K562 (cell line): ENCODE results near the gene PRKCSH. TPM values are rescaled to one million over a fixed set of nuclear protein-coding genes. Genes with fewer than 3 reads are reported as not detected.
"Not testable (repeated sequence)": the region's sequence is repeated elsewhere in the genome, so short reads cannot be mapped to it uniquely, and the experiment has no call there.

Source experiments
- ATAC-seq: fragments of 200-7000 bp; cut with Tn5 transposase; 3 replicates; pipeline ENCODE4 v1.9.1; 2020; ENCODE audit warnings: moderate library complexity
- BruUV-seq: library from RNA; stranded (reverse); fragments of 400-500 nt; replicated peaks from 2 replicates; lab custom pipeline; 2021; lab: Mats Ljungman, UMichigan
- CTCF ChIA-PET: fragments of 300-600 bp; formaldehyde crosslinking; extraction: SDS; loops from one replicate; lab custom pipeline; 2021; ENCODE audit warnings: low intra/inter-chr PET ratio; lab: Yijun Ruan, JAX
- POLR2A ChIA-PET: fragments of 300-600, 350-650 bp; sonication (Branson Sonifier 250); formaldehyde crosslinking; extraction: SDS; loops from one replicate; lab custom pipeline; 2021; ENCODE audit warnings: antibody characterized with exemption, inconsistent platforms; lab: Yijun Ruan, JAX
- DNase-seq, 4 experiments: peaks; one replicate each; pipeline versions ENCODE4 v3.0.0 to v3.0.0-alpha.2; 2011 to 2018; ENCODE audit warnings: low spot score in 3 of 4, mixed read lengths in 3 of 4; ENCODE audit errors: extremely low read depth in 1 of 4
- FAIRE-seq: peaks from 2 replicates; lab custom pipeline; 2011; peaks lifted over from hg19 to GRCh38; lab: Jason Lieb, UNC
- H2AFZ ChIP-seq: 2 replicates; pipeline ENCODE4 v1.6.0; 2011; ENCODE audit warnings: low read depth, low read length, control low read depth, inconsistent platforms
- H3K27ac ChIP-seq: fragments of 200-600 bp; 3 replicates; pipeline ENCODE4 v1.8.0; 2011; ENCODE audit warnings: low read depth, mild to moderate bottlenecking, control low read depth, inconsistent platforms, low read length, moderate library complexity, mixed read lengths; ENCODE audit errors: extremely low read depth
- H3K27me3 ChIP-seq, 2 experiments: fragments of 300-600 bp in 1 of 2; 2 replicates in 1 of 2; 3 replicates in 1 of 2; pipeline versions ENCODE4 v1.6.0 to v1.8.0; 2011; ENCODE audit warnings: inconsistent platforms in 2 of 2, low read length in 2 of 2, mild to moderate bottlenecking in 1 of 2, mixed read lengths in 1 of 2, moderate library complexity in 1 of 2; ENCODE audit not compliant: control insufficient read depth in 2 of 2, insufficient read depth in 2 of 2
- H3K36me3 ChIP-seq: fragments of 300-600 bp; 3 replicates; pipeline ENCODE4 v1.8.0; 2011; ENCODE audit warnings: mild to moderate bottlenecking, low read length, inconsistent platforms; ENCODE audit not compliant: control insufficient read depth, insufficient read depth
- H3K4me1 ChIP-seq, 2 experiments: fragments of 200-600 bp in 1 of 2; replicated peaks in 1 of 2; 2 replicates in 1 of 2; 3 replicates in 1 of 2; pipeline versions ENCODE4 v1.5.1 to v1.8.0; 2011; ENCODE audit warnings: inconsistent platforms in 2 of 2, low read length in 2 of 2, mild to moderate bottlenecking in 1 of 2, mixed read lengths in 1 of 2, moderate library complexity in 1 of 2; ENCODE audit not compliant: control insufficient read depth in 2 of 2, insufficient read depth in 2 of 2
- H3K4me2 ChIP-seq: 2 replicates; pipeline ENCODE4 v1.6.1; 2011; ENCODE audit warnings: low read length, control low read depth, inconsistent platforms, mixed read lengths; ENCODE audit not compliant: insufficient read depth
- H3K4me3 ChIP-seq: fragments of 200-600 bp; sonication (generic), shearing (Covaris generic); 2 replicates; pipeline ENCODE4 v1.5.1; 2016; ENCODE audit warnings: control low read depth, inconsistent platforms
- H3K79me2 ChIP-seq: fragments of 200-600 bp; 3 replicates; pipeline ENCODE4 v1.8.0; 2011; ENCODE audit warnings: low read length, inconsistent platforms; ENCODE audit not compliant: control insufficient read depth, insufficient read depth
- H3K9ac ChIP-seq, 2 experiments: 2 replicates each; pipeline versions ENCODE4 v1.6.0 to v1.6.1; 2011; ENCODE audit warnings: low read depth in 2 of 2, low read length in 2 of 2, control low read depth in 1 of 2, inconsistent platforms in 1 of 2, mild to moderate bottlenecking in 1 of 2, mixed read lengths in 1 of 2; ENCODE audit not compliant: insufficient read depth in 1 of 2
- H3K9me1 ChIP-seq: one replicate; pipeline ENCODE4 v1.6.0; 2011; ENCODE audit warnings: inconsistent platforms, mild to moderate bottlenecking, low read length, moderate library complexity; ENCODE audit not compliant: control insufficient read depth, insufficient read depth
- H3K9me3 ChIP-seq: replicated peaks from 2 replicates; pipeline ENCODE4 v1.5.1; 2011; ENCODE audit warnings: low read depth, low read length, inconsistent platforms; ENCODE audit not compliant: control insufficient read depth, insufficient read depth
- H4K20me1 ChIP-seq: replicated peaks from 2 replicates; pipeline ENCODE4 v1.6.1; 2011; ENCODE audit warnings: low read length, inconsistent platforms, mixed read lengths; ENCODE audit not compliant: control insufficient read depth, insufficient read depth
- FOXA3 ChIP-seq, 2 experiments: fragments of 450-650 bp in 1 of 2; sonication (generic) in 1 of 2; formaldehyde crosslinking; IDR thresholded peaks in 1 of 2; conservative IDR thresholded peaks in 1 of 2; 2 replicates each; pipeline versions ENCODE4 v1.4.0 to v1.8.0; 2020 to 2022; ENCODE audit warnings: mild to moderate bottlenecking in 2 of 2, missing genetic modification reagents in 1 of 2
- FOXP1 ChIP-seq: sonication (generic); formaldehyde crosslinking; IDR thresholded peaks from 2 replicates; pipeline ENCODE4 v1.8.0; 2022; ENCODE audit warnings: mild to moderate bottlenecking, missing genetic modification reagents
- KDM1A ChIP-seq, 2 experiments: fragments of 450-650 bp; IDR thresholded peaks; 2 replicates each; pipeline ENCODE4 v1.6.1; 2016; ENCODE audit warnings: mild to moderate bottlenecking in 2 of 2
- NR4A1 ChIP-seq, 2 experiments: fragments of 250-450 bp in 1 of 2; fragments of 450-650 bp in 1 of 2; sonication (Bioruptor Pico) in 1 of 2; IDR thresholded peaks; 2 replicates each; pipeline versions ENCODE4 v1.4.0 to v1.6.1; 2016 to 2020; ENCODE audit warnings: mild to moderate bottlenecking in 2 of 2, missing compliant biosample characterization in 1 of 2, missing genetic modification characterization in 1 of 2, moderate library complexity in 1 of 2
- SMAD3 ChIP-seq: fragments of 450-650 bp; formaldehyde crosslinking; conservative IDR thresholded peaks from 2 replicates; pipeline ENCODE4 v1.4.0; 2020; ENCODE audit warnings: mild to moderate bottlenecking
- ZNF121 ChIP-seq: sonication (generic); formaldehyde crosslinking; conservative IDR thresholded peaks from 2 replicates; pipeline ENCODE4 v1.8.0; 2022; ENCODE audit warnings: missing genetic modification reagents
- ZNF511 ChIP-seq: sonication (generic); formaldehyde crosslinking; IDR thresholded peaks from 2 replicates; pipeline ENCODE4 v1.8.0; 2022; ENCODE audit warnings: mild to moderate bottlenecking, missing genetic modification reagents
- ZNF584 ChIP-seq: fragments of 200-800 bp; sonication (Bioruptor generic); IDR thresholded peaks from 2 replicates; pipeline ENCODE4 v1.6.1; 2016; ENCODE audit warnings: low read depth, mild to moderate bottlenecking, missing genetic modification characterization, missing compliant biosample characterization
- ZNF592 ChIP-seq: fragments of 450-650 bp; IDR thresholded peaks from 2 replicates; pipeline ENCODE4 v1.6.1; 2017; ENCODE audit warnings: antibody characterized with exemption, mild to moderate bottlenecking
- WGBS: fragments of 100-300 bp; shearing (Covaris generic); methylation state at CpG from one replicate; pipeline ENCODE4 v1.1.6; 2016; ENCODE audit warnings: low coverage, mixed read lengths; ENCODE audit not compliant: insufficient coverage; ENCODE audit errors: missing lambda C conversion rate; 5-methylcytosine and 5-hydroxymethylcytosine counted together
- in situ Hi-C: fragments of 300-500 bp; cut with MboI; formaldehyde crosslinking; loops from 4 replicates; pipeline ENCODE4 v1.15.0; 2018; ENCODE audit warnings: inconsistent platforms, mixed read lengths
- intact Hi-C: fragments of 100-400 bp; cut with micrococcal nuclease; formaldehyde crosslinking; loops from 2 replicates; pipeline ENCODE4 v1.14.2; 2022
- polyA plus RNA-seq, 8 experiments: library from polyadenylated mRNA; depleted of rRNA in 4 of 8; stranded (reverse) in 5 of 8; unstranded in 3 of 8; fragments of >200 nt; fragmentation: Nextera tagmentation in 2 of 8; fragmentation: Illumina TruSeq in 1 of 8; extraction: Ambion mirVana in 2 of 8; extraction: Trizol in 1 of 8; gene quantifications; 2 replicates each; pipeline versions ENCODE4 v1.2.1 to v1.2.3, GENCODE V29; 2011 to 2014; ENCODE audit warnings: inconsistent platforms in 1 of 8, missing spikeins in 1 of 8
- total RNA-seq, 7 experiments: library from RNA; depleted of rRNA in 6 of 7; stranded (reverse); fragments of >200 nt in 6 of 7; fragmentation: Illumina TruSeq in 2 of 7; extraction: Trizol in 2 of 7; gene quantifications; 2 replicates each; pipeline versions ENCODE4 v1.2.1 to v1.2.3, GENCODE V29; 2011 to 2021; ENCODE audit warnings: low replicate concordance in 1 of 7

The PRKCSH gene
- total and polyA plus RNA-seq, 9 of the 15 experiments (the other 6 are each of a cell fraction or from before 2014, with no cell fraction given): 2.3 to 297 (median 48.1) TPM

- ATAC-seq, H3K27me3 ChIP-seq, DNase-seq, CTCF ChIA-PET, H3K27ac ChIP-seq, BruUV-seq, H3K9me1 ChIP-seq, H3K4me2 ChIP-seq, FAIRE-seq, H3K4me3 ChIP-seq, H3K9ac ChIP-seq, H2AFZ ChIP-seq, H4K20me1 ChIP-seq, intact Hi-C loops, in situ Hi-C loops, H3K9me3 ChIP-seq: not testable (repeated sequence)
- TF ChIP-seq KDM1A (IDR thresholded peaks at IDR 0.05): 0 out of 4 replicates have a peak, but pooled peaks of 1 of the 2 experiments have one; percentile 16
- TF ChIP-seq ZNF121 (CRISPR knock-in tag): peak; percentile 80
- peaks cover 20% of the 10 kb centered on the region for H3K79me2 ChIP-seq
- peaks cover 11 to 22% of the 10 kb centered on the region in 2 experiments; a peak in 4 of 5 replicates for H3K4me1 ChIP-seq
- POLR2A ChIA-PET: interaction anchor here (1.2 kb wide), 1 partner anchor 9 kb away, joined by 3 read pairs; no protein-coding TSS in a partner anchor
- WGBS: 80% methylated on average over 3 of the region's 3 CpGs
- H3K36me3 ChIP-seq: peaks cover 22% of the 10 kb centered on the region
Measured at GRCh38 chr19:11433526-11433925, 1.9 kb upstream of the PRKCSH start.

- CTCF ChIA-PET: interaction anchor here (0.7 kb wide), 1 partner anchor 203 kb away, joined by 3 read pairs; no protein-coding TSS in a partner anchor
- POLR2A ChIA-PET: interaction anchor here (0.6 to 1.4 kb wide), 6 partner anchors 17 to 505 kb away, joined by 3 to 6 read pairs (median 3); no protein-coding TSS in a partner anchor
- H3K9me1 ChIP-seq: peaks cover 5% of the 10 kb centered on the region
- H3K4me2 ChIP-seq: peak overlapping the region; percentile 92
- intact Hi-C loops: loop anchor here (1.0 to 2.0 kb wide), 2 partner anchors 50 to 60 kb away; partner anchors contain the start of genes EPOR and SWSAP1
- H3K9me3 ChIP-seq: no peaks in the 10 kb centered on the region
- BruUV-seq: no TSS peak
- H3K27me3 ChIP-seq: no peaks in the 10 kb centered on the region
- FAIRE-seq: no peak
- H3K4me1 ChIP-seq: peaks cover 11 to 22% of the 10 kb centered on the region in 2 experiments; a peak in 4 of 5 replicates
- in situ Hi-C loops: loop anchor here (5.0 kb wide), 1 partner anchor 137 kb away; the partner anchor contains the start of gene TSPAN16
- DNase-seq: no peak
- under 1% methylated on average over 9 of the region's 9 CpGs for WGBS
- peaks cover 30% of the 10 kb centered on the region for H3K36me3 ChIP-seq
- peak overlapping the region; percentile 19; the same call in 1 of the 3 replicates for H3K27ac ChIP-seq
- peaks cover 20% of the 10 kb centered on the region for H3K79me2 ChIP-seq
- H4K20me1 ChIP-seq: no peaks in the 10 kb centered on the region
- H3K9ac ChIP-seq: peak overlapping the region; percentile 40 to 95
- peak overlapping the region; percentile 98 for H2AFZ ChIP-seq
- H3K4me3 ChIP-seq: peak overlapping the region; percentile 65
- peak; percentile 10 for ATAC-seq
- TF ChIP-seq FOXP1 (CRISPR knock-in tag) (0 out of 2 replicates have a peak, but pooled peaks have one; percentile 47), ZNF584 (CRISPR knock-in tag) (0 out of 2 replicates have a peak, but pooled peaks have one; percentile 4), FOXA3 (CRISPR knock-in tag; conservative IDR thresholded peaks at IDR 0.05 in 1 of 2, IDR thresholded peaks at IDR 0.05 in 1 of 2) (0 out of 4 replicates have a peak, but pooled peaks of 1 of the 2 experiments have one; percentile 26), NR4A1 (CRISPR knock-in tag; IDR thresholded peaks at IDR 0.05) (peak; percentile 75; the same call in 1 of the 2 replicates), NR4A1 (tag; IDR thresholded peaks at IDR 0.05) (no peak), SMAD3 (no peak), ZNF592 (no peak), ZNF511 (0 out of 2 replicates have a peak, but pooled peaks have one; percentile 41)
Measured at GRCh38 chr19:11434703-11435056, 755 bp upstream of the PRKCSH start.
